Nephron progenitor cell (in vitro differentiated cells): ENCODE results near the gene PRLR.

ENCODE experiments used
- DNase-seq: peaks from one replicate; pipeline ENCODE4 v3.0.0; 2021
- H3K27ac Mint-ChIP-seq: 2 replicates; pipeline ENCODE4 v1.8.0; 2021; ENCODE audit warnings: mild to moderate bottlenecking, moderate library complexity, mixed read lengths
- H3K27me3 Mint-ChIP-seq: 2 replicates; pipeline ENCODE4 v1.8.0; 2021; ENCODE audit warnings: mild to moderate bottlenecking, low read depth, mixed read lengths; ENCODE audit not compliant: poor library complexity
- H3K36me3 Mint-ChIP-seq: 2 replicates; pipeline ENCODE4 v1.8.0; 2021; ENCODE audit warnings: low read depth, mixed read lengths
- H3K4me1 Mint-ChIP-seq: 2 replicates; pipeline ENCODE4 v1.8.0; 2021; ENCODE audit warnings: mixed read lengths
- H3K4me3 Mint-ChIP-seq: 2 replicates; pipeline ENCODE4 v1.8.0; 2021; ENCODE audit warnings: mild to moderate bottlenecking, moderate library complexity, mixed read lengths
- H3K9me3 Mint-ChIP-seq: 2 replicates; pipeline ENCODE4 v1.8.0; 2021; ENCODE audit warnings: mild to moderate bottlenecking, moderate library complexity, mixed read lengths
- TF ChIP-seq, protein P1 (sequence below): fragments of 200-600 bp; sonication (generic); IDR thresholded peaks from 2 replicates; pipeline ENCODE4 v1.5.0; 2021; ENCODE audit warnings: antibody characterized with exemption

PRLR gene

GRCh38 chr5:35003018-35003957 lies 227.0 kb downstream of the PRLR start:
- Mint-ChIP-seq H3K4me1 (peaks cover 14% of the 10 kb centered on the region), H3K27me3 (peaks cover 27% of the 10 kb centered on the region), H3K9me3 (no peaks in the 10 kb centered on the region), H3K27ac (no peak overlapping the region), H3K36me3 (no peaks in the 10 kb centered on the region), H3K4me3 (no peak overlapping the region)
- DNase-seq = peak; percentile 72
- TF ChIP-seq, protein P1, sequence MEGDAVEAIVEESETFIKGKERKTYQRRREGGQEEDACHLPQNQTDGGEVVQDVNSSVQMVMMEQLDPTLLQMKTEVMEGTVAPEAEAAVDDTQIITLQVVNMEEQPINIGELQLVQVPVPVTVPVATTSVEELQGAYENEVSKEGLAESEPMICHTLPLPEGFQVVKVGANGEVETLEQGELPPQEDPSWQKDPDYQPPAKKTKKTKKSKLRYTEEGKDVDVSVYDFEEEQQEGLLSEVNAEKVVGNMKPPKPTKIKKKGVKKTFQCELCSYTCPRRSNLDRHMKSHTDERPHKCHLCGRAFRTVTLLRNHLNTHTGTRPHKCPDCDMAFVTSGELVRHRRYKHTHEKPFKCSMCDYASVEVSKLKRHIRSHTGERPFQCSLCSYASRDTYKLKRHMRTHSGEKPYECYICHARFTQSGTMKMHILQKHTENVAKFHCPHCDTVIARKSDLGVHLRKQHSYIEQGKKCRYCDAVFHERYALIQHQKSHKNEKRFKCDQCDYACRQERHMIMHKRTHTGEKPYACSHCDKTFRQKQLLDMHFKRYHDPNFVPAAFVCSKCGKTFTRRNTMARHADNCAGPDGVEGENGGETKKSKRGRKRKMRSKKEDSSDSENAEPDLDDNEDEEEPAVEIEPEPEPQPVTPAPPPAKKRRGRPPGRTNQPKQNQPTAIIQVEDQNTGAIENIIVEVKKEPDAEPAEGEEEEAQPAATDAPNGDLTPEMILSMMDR = peak; percentile 90

GRCh38 chr5:35002459-35002858 lies 227.8 kb downstream of the PRLR start:
- Mint-ChIP-seq H3K4me3 (no peak overlapping the region), H3K4me1 (peaks cover 18% of the 10 kb centered on the region), H3K9me3 (no peaks in the 10 kb centered on the region), H3K27me3 (peaks cover 27% of the 10 kb centered on the region), H3K27ac (no peak overlapping the region), H3K36me3 (no peaks in the 10 kb centered on the region)
- TF ChIP-seq, protein P1 = no peak
- no peak for DNase-seq

GRCh38 chr5:35001842-35002241 lies 228.4 kb downstream of the PRLR start:
- Mint-ChIP-seq H3K4me1 (peaks cover 18% of the 10 kb centered on the region), H3K36me3 (no peaks in the 10 kb centered on the region), H3K9me3 (no peaks in the 10 kb centered on the region), H3K4me3 (no peak overlapping the region), H3K27me3 (peaks cover 27% of the 10 kb centered on the region), H3K27ac (no peak overlapping the region)
- no peak for DNase-seq
- TF ChIP-seq, protein P1 = no peak
